Panc1 (cell line): ENCODE results near the gene HS2ST1.

Experiments used
- POLR2AphosphoS5 ChIP-seq: IDR thresholded peaks from 2 replicates; pipeline ENCODE4 v1.6.1; 2012; ENCODE audit warnings: mild to moderate bottlenecking, low read depth, low read length, moderate library complexity
- SIN3A ChIP-seq: IDR thresholded peaks from 2 replicates; pipeline ENCODE4 v1.6.1; 2012; ENCODE audit warnings: low read depth, mild to moderate bottlenecking, low read length, moderate library complexity, borderline replicate concordance; ENCODE audit not compliant: insufficient read depth
- TCF7L2 ChIP-seq: IDR thresholded peaks from 2 replicates; pipeline ENCODE4 v1.6.1; 2011; ENCODE audit warnings: mild to moderate bottlenecking, low read depth, low read length, inconsistent platforms
- TF ChIP-seq, protein P1 (sequence below): fragments of 450-650 bp; IDR thresholded peaks from 2 replicates; pipeline ENCODE4 v1.5.1; 2017; ENCODE audit warnings: mild to moderate bottlenecking
- TF ChIP-seq, protein P2 (sequence below), 2 experiments: IDR thresholded peaks; 2 replicates each; pipeline ENCODE4 v1.6.1; 2011 to 2012; ENCODE audit warnings: low read depth in 2 of 2, control low read depth in 1 of 2, low read length in 1 of 2, mild to moderate bottlenecking in 1 of 2, moderate library complexity in 1 of 2; ENCODE audit not compliant: insufficient read depth in 1 of 2

DNA sequence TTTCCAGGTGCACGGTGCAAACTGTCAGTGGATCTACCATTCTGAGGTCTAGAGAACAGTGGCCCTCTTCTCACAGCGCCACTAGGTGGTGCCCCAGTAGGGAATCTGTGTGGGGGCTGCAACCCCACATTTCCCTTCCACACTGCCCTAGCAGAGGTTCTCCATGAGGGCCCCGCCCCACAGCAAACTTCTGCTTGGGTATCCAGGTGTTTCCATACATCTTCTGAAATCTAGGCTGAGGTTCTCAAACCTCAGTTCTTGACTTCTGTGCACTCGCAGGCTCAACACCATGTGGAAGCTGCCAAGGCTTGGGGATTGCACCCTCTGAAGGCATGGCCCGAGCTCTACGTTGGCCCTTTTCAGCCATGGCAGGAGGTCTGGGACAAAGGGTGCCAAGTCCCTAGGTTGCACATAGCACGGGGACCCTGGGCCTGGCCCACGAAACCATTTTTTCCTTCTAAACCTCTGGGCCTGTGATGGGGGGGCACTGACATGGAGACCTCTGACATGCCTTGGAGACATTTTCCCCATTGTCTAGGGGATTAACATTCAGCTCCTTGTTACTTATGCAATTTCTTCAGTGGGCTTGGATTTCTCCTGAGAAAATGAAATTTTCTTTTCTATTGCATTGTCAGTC is 10.0 kb downstream of the HS2ST1 start:
- TF ChIP-seq, protein P1, sequence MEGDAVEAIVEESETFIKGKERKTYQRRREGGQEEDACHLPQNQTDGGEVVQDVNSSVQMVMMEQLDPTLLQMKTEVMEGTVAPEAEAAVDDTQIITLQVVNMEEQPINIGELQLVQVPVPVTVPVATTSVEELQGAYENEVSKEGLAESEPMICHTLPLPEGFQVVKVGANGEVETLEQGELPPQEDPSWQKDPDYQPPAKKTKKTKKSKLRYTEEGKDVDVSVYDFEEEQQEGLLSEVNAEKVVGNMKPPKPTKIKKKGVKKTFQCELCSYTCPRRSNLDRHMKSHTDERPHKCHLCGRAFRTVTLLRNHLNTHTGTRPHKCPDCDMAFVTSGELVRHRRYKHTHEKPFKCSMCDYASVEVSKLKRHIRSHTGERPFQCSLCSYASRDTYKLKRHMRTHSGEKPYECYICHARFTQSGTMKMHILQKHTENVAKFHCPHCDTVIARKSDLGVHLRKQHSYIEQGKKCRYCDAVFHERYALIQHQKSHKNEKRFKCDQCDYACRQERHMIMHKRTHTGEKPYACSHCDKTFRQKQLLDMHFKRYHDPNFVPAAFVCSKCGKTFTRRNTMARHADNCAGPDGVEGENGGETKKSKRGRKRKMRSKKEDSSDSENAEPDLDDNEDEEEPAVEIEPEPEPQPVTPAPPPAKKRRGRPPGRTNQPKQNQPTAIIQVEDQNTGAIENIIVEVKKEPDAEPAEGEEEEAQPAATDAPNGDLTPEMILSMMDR = no peak
- TF ChIP-seq SIN3A (no peak), POLR2AphosphoS5 (no peak), TCF7L2 (no peak)
- TF ChIP-seq, protein P2, sequence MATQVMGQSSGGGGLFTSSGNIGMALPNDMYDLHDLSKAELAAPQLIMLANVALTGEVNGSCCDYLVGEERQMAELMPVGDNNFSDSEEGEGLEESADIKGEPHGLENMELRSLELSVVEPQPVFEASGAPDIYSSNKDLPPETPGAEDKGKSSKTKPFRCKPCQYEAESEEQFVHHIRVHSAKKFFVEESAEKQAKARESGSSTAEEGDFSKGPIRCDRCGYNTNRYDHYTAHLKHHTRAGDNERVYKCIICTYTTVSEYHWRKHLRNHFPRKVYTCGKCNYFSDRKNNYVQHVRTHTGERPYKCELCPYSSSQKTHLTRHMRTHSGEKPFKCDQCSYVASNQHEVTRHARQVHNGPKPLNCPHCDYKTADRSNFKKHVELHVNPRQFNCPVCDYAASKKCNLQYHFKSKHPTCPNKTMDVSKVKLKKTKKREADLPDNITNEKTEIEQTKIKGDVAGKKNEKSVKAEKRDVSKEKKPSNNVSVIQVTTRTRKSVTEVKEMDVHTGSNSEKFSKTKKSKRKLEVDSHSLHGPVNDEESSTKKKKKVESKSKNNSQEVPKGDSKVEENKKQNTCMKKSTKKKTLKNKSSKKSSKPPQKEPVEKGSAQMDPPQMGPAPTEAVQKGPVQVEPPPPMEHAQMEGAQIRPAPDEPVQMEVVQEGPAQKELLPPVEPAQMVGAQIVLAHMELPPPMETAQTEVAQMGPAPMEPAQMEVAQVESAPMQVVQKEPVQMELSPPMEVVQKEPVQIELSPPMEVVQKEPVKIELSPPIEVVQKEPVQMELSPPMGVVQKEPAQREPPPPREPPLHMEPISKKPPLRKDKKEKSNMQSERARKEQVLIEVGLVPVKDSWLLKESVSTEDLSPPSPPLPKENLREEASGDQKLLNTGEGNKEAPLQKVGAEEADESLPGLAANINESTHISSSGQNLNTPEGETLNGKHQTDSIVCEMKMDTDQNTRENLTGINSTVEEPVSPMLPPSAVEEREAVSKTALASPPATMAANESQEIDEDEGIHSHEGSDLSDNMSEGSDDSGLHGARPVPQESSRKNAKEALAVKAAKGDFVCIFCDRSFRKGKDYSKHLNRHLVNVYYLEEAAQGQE (IDR thresholded peaks at IDR 0.05; ENCODE audit: insufficient read depth in 1 of 2, low read depth in 2 of 2, low read length in 1 of 2) = no peak
